Liver (tissue), 9 donors: ENCODE measurements around the gene ENTHD1. TPM values are rescaled to one million over a fixed set of nuclear protein-coding genes. Genes with fewer than 3 reads are reported as not detected.

ENCODE experiments used
- DNase-seq: peaks from one replicate; pipeline ENCODE4 v3.0.0-alpha.2; 2017; ENCODE audit warnings: low spot score
- H3K27ac ChIP-seq, 2 donors: one replicate each; pipeline ENCODE4 v1.7.0; 2013; ENCODE audit warnings: inconsistent platforms in 2 of 2, low read length in 2 of 2, control low read depth in 1 of 2, low read depth in 1 of 2, mild to moderate bottlenecking in 1 of 2
- H3K27me3 ChIP-seq, 4 donors: one replicate each; pipeline versions ENCODE4 v1.6.1 to v1.7.0; 2013; ENCODE audit warnings: low read length in 3 of 4, inconsistent platforms in 1 of 4, mild to moderate bottlenecking in 1 of 4, moderate library complexity in 1 of 4; ENCODE audit not compliant: control insufficient read depth in 4 of 4, insufficient read depth in 4 of 4
- H3K36me3 ChIP-seq, 4 donors: one replicate each; pipeline versions ENCODE4 v1.6.1 to v1.7.0; 2013; ENCODE audit warnings: low read length in 3 of 4, mild to moderate bottlenecking in 3 of 4, low read depth in 1 of 4, moderate library complexity in 1 of 4; ENCODE audit not compliant: control insufficient read depth in 4 of 4, insufficient read depth in 3 of 4
- H3K4me1 ChIP-seq, 4 donors: one replicate each; pipeline versions ENCODE4 v1.6.1 to v1.7.0; 2013; ENCODE audit warnings: low read length in 3 of 4, mild to moderate bottlenecking in 3 of 4, moderate library complexity in 1 of 4; ENCODE audit not compliant: control insufficient read depth in 4 of 4, insufficient read depth in 4 of 4
- H3K4me3 ChIP-seq, 3 donors: one replicate each; pipeline versions ENCODE4 v1.6.1 to v1.7.0; 2013; ENCODE audit warnings: low read length in 3 of 3, control low read depth in 1 of 3, low read depth in 1 of 3, mild to moderate bottlenecking in 1 of 3
- H3K9ac ChIP-seq, 2 donors: one replicate each; pipeline ENCODE4 v1.7.0; 2013; ENCODE audit warnings: low read length in 2 of 2, mild to moderate bottlenecking in 2 of 2, moderate library complexity in 2 of 2, control low read depth in 1 of 2, low read depth in 1 of 2
- H3K9me3 ChIP-seq, 4 donors: one replicate each; pipeline versions ENCODE4 v1.6.1 to v1.7.0; 2013; ENCODE audit warnings: low read length in 3 of 4; ENCODE audit not compliant: control insufficient read depth in 4 of 4
- CTCF ChIP-seq: fragments of 150-350 bp; IDR thresholded peaks from 2 replicates; pipeline ENCODE4 v1.5.1; 2017; ENCODE audit warnings: improper control_type of control experiment, low read depth, low read length; ENCODE audit not compliant: missing input control
- EGR1 ChIP-seq, 2 donors: IDR thresholded peaks; 2 replicates each; pipeline ENCODE4 v1.6.1; 2016 to 2018; ENCODE audit warnings: antibody characterized with exemption in 2 of 2, low read depth in 2 of 2
- FOXA2 ChIP-seq: IDR thresholded peaks from 2 replicates; pipeline ENCODE4 v1.6.1; 2016; ENCODE audit warnings: antibody characterized with exemption
- GABPA ChIP-seq, 2 donors: IDR thresholded peaks in 1 of 2; conservative IDR thresholded peaks in 1 of 2; 2 replicates each; pipeline ENCODE4 v1.6.1; 2016; ENCODE audit warnings: antibody characterized with exemption in 2 of 2, mild to moderate bottlenecking in 1 of 2, moderate library complexity in 1 of 2
- HNF4A ChIP-seq, 2 donors: conservative IDR thresholded peaks; 2 replicates each; pipeline ENCODE4 v1.6.1; 2016; ENCODE audit warnings: antibody characterized with exemption in 2 of 2, mild to moderate bottlenecking in 2 of 2
- HNF4G ChIP-seq: IDR thresholded peaks from 2 replicates; pipeline ENCODE4 v1.6.1; 2016; ENCODE audit warnings: antibody characterized with exemption
- JUND ChIP-seq, 2 donors: IDR thresholded peaks; 2 replicates each; pipeline ENCODE4 v1.6.1; 2016; ENCODE audit warnings: antibody characterized with exemption in 2 of 2
- NR2F2 ChIP-seq: IDR thresholded peaks from 2 replicates; pipeline ENCODE4 v1.6.1; 2016; ENCODE audit warnings: antibody characterized with exemption
- RAD21 ChIP-seq, 2 donors: IDR thresholded peaks; 2 replicates each; pipeline ENCODE4 v1.6.1; 2016; ENCODE audit warnings: antibody characterized with exemption in 2 of 2, mild to moderate bottlenecking in 2 of 2
- RXRA ChIP-seq, 2 donors: IDR thresholded peaks; 2 replicates each; pipeline ENCODE4 v1.6.1; 2017 to 2018; ENCODE audit warnings: antibody characterized with exemption in 2 of 2, mild to moderate bottlenecking in 1 of 2
- SP1 ChIP-seq: IDR thresholded peaks from 2 replicates; pipeline ENCODE4 v1.6.1; 2018; ENCODE audit warnings: antibody characterized with exemption, mild to moderate bottlenecking
- TAF1 ChIP-seq: conservative IDR thresholded peaks from 2 replicates; pipeline ENCODE4 v1.6.1; 2016; ENCODE audit warnings: antibody characterized with exemption, mild to moderate bottlenecking
- YY1 ChIP-seq: IDR thresholded peaks from 2 replicates; pipeline ENCODE4 v1.6.1; 2016; ENCODE audit warnings: antibody characterized with exemption, mild to moderate bottlenecking
- WGBS: extraction: QIAGEN DNeasy Blood & Tissue Kit; methylation state at CpG from one replicate; pipeline ENCODE4 v1.1.7; 2013; 5-methylcytosine and 5-hydroxymethylcytosine counted together
- polyA plus RNA-seq, 2 donors: library from polyadenylated mRNA; stranded (reverse) in 1 of 2; unstranded in 1 of 2; fragments of 200-250 nt in 1 of 2; fragments of >200 nt in 1 of 2; fragmentation: Nextera tagmentation in 1 of 2; extraction: Ambion mirVana in 1 of 2; gene quantifications; one replicate each; pipeline versions ENCODE4 v1.2.1 to v1.2.3, GENCODE V29; 2013 to 2015
- total RNA-seq, 2 donors: library from RNA; depleted of rRNA; stranded (reverse); fragments of >200 nt; gene quantifications; one replicate each; pipeline ENCODE4 v1.2.3, GENCODE V29; 2014
- TF ChIP-seq, protein P1 (sequence below): IDR thresholded peaks from 2 replicates; pipeline ENCODE4 v1.6.1; 2016; ENCODE audit warnings: antibody characterized with exemption, mild to moderate bottlenecking
- TF ChIP-seq, protein P2 (sequence below): IDR thresholded peaks from 2 replicates; pipeline ENCODE4 v1.6.1; 2016; ENCODE audit warnings: antibody characterized with exemption
- TF ChIP-seq, protein P3 (sequence below): IDR thresholded peaks from 2 replicates; pipeline ENCODE4 v1.6.1; 2016; ENCODE audit warnings: antibody characterized with exemption
- TF ChIP-seq, protein P4 (sequence below): IDR thresholded peaks from 2 replicates; pipeline ENCODE4 v1.6.1; 2016; ENCODE audit warnings: antibody characterized with exemption
- donor health status: healthy.
- donor health status: healthy.
- donor health status: healthy.
- donor health status: healthy.
- donor health status: healthy.

ENTHD1 gene
- total and polyA plus RNA-seq, 4 donors = not detected

GRCh38 chr22:39724390-39724789, 169.2 kb downstream of the ENTHD1 start:
- H3K9ac ChIP-seq = no peak overlapping the region
- no peaks in the 10 kb centered on the region for H3K9me3 ChIP-seq
- H3K27ac ChIP-seq = no peak overlapping the region
- no peak for TF ChIP-seq SP1
- TF ChIP-seq, protein P1, sequence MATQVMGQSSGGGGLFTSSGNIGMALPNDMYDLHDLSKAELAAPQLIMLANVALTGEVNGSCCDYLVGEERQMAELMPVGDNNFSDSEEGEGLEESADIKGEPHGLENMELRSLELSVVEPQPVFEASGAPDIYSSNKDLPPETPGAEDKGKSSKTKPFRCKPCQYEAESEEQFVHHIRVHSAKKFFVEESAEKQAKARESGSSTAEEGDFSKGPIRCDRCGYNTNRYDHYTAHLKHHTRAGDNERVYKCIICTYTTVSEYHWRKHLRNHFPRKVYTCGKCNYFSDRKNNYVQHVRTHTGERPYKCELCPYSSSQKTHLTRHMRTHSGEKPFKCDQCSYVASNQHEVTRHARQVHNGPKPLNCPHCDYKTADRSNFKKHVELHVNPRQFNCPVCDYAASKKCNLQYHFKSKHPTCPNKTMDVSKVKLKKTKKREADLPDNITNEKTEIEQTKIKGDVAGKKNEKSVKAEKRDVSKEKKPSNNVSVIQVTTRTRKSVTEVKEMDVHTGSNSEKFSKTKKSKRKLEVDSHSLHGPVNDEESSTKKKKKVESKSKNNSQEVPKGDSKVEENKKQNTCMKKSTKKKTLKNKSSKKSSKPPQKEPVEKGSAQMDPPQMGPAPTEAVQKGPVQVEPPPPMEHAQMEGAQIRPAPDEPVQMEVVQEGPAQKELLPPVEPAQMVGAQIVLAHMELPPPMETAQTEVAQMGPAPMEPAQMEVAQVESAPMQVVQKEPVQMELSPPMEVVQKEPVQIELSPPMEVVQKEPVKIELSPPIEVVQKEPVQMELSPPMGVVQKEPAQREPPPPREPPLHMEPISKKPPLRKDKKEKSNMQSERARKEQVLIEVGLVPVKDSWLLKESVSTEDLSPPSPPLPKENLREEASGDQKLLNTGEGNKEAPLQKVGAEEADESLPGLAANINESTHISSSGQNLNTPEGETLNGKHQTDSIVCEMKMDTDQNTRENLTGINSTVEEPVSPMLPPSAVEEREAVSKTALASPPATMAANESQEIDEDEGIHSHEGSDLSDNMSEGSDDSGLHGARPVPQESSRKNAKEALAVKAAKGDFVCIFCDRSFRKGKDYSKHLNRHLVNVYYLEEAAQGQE = no peak
- TF ChIP-seq TAF1 = no peak
- TF ChIP-seq CTCF = no peak
- TF ChIP-seq JUND (IDR thresholded peaks at IDR 0.05) = no peak
- TF ChIP-seq, protein P2, sequence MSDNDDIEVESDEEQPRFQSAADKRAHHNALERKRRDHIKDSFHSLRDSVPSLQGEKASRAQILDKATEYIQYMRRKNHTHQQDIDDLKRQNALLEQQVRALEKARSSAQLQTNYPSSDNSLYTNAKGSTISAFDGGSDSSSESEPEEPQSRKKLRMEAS = no peak
- no peak for TF ChIP-seq RXRA (IDR thresholded peaks at IDR 0.05)
- H3K4me1 ChIP-seq = no peaks in the 10 kb centered on the region
- no peak for DNase-seq
- peaks cover 0 to 4% (median 1%) of the 10 kb centered on the region in 4 donors for H3K27me3 ChIP-seq
- no peaks in the 10 kb centered on the region for H3K36me3 ChIP-seq
- no peak overlapping the region for H3K4me3 ChIP-seq
- 88% methylated on average over 4 of the region's 4 CpGs for WGBS

DNA sequence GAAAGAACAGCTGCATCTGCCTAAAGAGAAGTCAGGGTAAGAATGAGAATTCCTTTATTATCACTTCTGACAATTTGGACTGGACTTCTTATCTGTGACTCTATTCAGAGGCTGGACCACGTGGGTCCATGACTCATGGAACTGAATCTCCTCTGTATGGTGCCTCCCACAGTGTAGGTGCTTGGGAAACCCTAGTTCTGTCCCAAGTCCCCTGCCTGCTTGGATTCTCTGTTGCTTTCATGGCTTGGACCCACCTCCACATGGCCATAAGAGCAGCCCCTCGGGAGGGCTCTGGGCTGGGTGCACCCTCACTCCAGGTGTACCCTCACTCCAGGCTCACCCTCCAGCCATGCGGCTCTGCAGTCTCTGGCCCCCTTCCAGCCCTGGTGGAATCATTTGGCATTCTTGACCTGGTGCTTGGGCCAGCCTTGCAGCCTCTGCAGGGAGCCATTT, 169.6 kb downstream of the ENTHD1 start:
- H3K4me1 ChIP-seq = no peaks in the 10 kb centered on the region
- no peak overlapping the region for H3K9ac ChIP-seq
- H3K27me3 ChIP-seq = peaks cover 0 to 4% (median 1%) of the 10 kb centered on the region in 4 donors
- no peak for DNase-seq
- 70% methylated on average over 3 of the region's 3 CpGs for WGBS
- no peaks in the 10 kb centered on the region for H3K9me3 ChIP-seq
- TF ChIP-seq, protein P1 = no peak
- TF ChIP-seq HNF4A (conservative IDR thresholded peaks at IDR 0.05) (no peak), CTCF (no peak), JUND (IDR thresholded peaks at IDR 0.05) (no peak), YY1 (no peak), HNF4G (no peak), SP1 (no peak), EGR1 (IDR thresholded peaks at IDR 0.05; ENCODE audit: low read depth in 2 of 2) (no peak), NR2F2 (no peak), TAF1 (no peak), FOXA2 (no peak), GABPA (IDR thresholded peaks at IDR 0.05 in 1 of 2, conservative IDR thresholded peaks at IDR 0.05 in 1 of 2) (no peak), RAD21 (IDR thresholded peaks at IDR 0.05) (no peak)
- TF ChIP-seq, protein P3, sequence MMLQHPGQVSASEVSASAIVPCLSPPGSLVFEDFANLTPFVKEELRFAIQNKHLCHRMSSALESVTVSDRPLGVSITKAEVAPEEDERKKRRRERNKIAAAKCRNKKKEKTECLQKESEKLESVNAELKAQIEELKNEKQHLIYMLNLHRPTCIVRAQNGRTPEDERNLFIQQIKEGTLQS = no peak
- TF ChIP-seq, protein P4, sequence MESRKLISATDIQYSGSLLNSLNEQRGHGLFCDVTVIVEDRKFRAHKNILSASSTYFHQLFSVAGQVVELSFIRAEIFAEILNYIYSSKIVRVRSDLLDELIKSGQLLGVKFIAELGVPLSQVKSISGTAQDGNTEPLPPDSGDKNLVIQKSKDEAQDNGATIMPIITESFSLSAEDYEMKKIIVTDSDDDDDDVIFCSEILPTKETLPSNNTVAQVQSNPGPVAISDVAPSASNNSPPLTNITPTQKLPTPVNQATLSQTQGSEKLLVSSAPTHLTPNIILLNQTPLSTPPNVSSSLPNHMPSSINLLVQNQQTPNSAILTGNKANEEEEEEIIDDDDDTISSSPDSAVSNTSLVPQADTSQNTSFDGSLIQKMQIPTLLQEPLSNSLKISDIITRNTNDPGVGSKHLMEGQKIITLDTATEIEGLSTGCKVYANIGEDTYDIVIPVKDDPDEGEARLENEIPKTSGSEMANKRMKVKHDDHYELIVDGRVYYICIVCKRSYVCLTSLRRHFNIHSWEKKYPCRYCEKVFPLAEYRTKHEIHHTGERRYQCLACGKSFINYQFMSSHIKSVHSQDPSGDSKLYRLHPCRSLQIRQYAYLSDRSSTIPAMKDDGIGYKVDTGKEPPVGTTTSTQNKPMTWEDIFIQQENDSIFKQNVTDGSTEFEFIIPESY = no peak
- TF ChIP-seq, protein P2 = no peak
- no peak overlapping the region for H3K4me3 ChIP-seq
- H3K27ac ChIP-seq = no peak overlapping the region
- H3K36me3 ChIP-seq = no peaks in the 10 kb centered on the region
